ENCODE results near the gene IL17B.
"Not testable (repeated sequence)": the region's sequence is repeated elsewhere in the genome, so short reads cannot be mapped to it uniquely, and the experiment has no call there.

The IL17B gene

DNA sequence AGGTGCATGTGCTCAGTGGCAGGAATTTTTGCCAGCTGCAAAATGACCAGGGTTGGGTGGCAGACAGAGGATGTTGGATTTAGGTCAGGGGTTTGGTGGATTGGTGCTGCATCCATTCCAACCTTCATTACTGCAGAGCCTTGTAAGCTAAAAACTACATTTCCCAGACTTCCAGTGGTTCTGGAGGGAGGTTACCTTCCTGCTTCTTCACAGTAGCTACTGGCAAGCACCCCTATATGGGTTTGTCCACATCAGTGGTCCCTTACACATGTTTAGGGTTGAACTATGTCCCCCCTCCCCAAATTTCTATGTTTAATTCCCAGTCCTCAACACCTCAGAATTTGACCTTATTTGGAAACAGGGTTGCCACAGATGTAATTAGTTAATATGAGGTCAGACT lies 20.7 kb upstream of the IL17B start:
- no peak for DNase-seq

GRCh38 chr5:149398747-149399266 lies 19.7 kb upstream of the IL17B start:
- DNase-seq = not testable (repeated sequence)

DNA sequence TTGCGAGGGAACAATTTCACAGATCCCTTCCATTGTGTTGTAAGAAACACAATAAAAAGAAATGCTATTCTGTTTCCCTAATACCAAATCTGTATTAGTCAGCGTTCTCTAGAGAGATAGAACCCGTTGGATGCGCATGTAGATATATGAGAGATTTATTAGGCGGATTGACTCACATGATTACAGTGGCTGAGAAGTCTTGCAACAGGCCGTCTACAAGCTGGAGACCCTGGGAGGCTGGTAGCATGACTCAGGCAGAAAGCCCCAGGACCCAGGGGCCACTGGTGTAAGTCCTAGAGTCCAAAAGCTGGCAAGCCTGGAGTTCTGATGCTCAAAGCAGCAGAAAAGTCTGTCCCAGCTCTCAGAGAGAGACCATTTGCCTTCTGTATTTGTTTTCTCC lies 18.4 kb upstream of the IL17B start:
- no peak for DNase-seq

DNA sequence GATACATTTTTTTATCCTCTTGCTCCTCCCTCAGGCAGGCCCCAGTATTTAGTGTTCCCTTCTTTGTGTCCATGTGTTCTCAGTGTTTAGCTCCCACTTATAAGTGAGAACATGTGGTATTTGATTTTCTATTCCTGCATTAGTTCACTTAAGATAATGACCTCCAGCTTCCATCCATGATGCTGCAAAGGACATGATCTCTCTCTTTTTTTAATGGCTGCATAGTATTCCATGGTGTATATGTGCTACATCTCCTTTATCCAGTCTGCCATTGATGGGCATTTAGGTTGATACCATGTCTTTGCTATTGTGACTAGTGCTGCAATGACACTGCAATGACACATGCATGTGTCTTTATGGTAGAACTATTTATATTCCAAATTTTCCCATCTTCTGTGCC lies 15.9 kb upstream of the IL17B start:
- DNase-seq = not testable (repeated sequence)

GRCh38 chr5:149392718-149393117 lies 13.6 kb upstream of the IL17B start:
- no peak for DNase-seq

GRCh38 chr5:149391524-149391923 lies 12.4 kb upstream of the IL17B start:
- no peak for DNase-seq

GRCh38 chr5:149391076-149391475 lies 12.0 kb upstream of the IL17B start:
- DNase-seq = not testable (repeated sequence)

DNA sequence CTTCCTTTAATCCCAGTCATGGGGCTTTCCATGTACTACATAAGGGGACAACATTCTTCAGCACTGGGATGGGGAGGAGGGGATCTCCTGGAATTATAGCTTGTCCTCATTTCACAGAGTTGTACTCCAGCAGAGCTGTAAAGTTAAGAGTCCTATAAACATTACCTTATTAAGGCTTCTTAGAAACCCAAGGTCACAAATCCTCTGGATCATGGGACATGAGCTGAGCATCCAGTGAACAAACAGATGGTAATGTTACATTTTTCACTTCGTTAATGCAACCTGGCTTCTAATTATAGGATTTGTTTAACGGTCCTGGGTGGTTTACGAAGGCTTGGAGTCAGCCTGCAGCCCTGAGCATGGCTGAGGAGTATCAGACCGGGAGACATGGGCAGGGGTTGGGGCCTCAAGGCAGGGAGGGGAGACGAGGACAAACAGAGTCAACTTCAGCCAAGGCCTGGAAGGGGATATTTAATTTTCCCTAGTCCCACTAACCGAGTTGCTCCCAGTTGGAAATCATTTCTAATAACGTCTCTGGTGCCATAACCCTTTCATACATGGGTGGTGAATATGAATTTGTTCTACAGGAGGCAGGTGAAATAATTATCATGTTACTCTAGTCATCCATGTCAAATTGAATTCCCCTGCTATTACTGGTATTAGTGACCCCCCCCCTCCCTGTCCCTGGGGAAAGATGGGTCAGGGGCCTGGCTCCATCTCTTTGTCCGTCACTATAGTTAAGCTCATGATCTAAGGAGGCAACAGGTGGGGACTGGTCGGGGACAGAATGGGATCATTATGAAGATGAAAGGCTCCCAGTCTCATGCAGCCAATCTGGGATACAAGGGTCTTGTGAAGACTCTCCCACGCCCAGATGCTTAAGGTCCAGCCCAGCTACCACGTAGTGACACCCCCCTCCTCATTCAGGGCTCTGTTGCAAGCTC lies 10.7 kb upstream of the IL17B start:
- no peak for DNase-seq

DNA sequence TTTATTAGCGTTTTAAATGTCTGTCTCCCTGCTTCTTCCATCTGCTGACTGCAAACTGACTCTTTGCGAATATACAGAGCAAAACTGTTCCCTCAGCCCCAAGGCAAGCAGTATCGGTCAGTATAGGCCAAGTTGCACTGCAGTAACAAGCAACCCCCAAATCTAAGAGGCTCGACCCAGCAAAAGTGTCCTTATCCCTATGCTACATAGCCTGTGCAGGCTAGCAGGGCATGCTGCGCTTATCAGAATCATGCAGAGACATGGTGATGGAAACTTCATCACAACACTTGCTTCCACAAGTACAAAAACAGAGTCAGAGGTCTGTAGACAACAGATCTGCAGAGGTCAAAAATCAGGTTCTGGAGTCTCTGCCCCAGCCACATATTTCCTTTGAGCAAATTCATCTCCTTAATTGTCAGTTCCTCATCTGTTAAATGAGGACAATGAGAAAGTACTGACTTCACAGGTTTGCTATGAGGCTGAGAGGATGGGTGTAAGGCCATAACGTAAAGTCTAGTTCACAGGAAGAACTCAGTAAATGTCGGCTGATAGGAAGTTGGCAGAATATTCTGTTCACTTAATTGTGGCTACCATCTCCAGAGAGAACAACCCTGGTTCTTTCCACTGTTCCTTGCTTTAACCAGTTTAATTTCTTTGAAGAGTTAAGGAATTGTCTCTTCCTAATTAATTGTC lies 9.6 kb upstream of the IL17B start:
- no peak for DNase-seq

- no peak for DNase-seq
These were observed 8.9 kb upstream of the IL17B start for GRCh38 chr5:149387982-149388381.

- no peak for DNase-seq
These were observed 8.1 kb upstream of the IL17B start for GRCh38 chr5:149387081-149387631.

DNA sequence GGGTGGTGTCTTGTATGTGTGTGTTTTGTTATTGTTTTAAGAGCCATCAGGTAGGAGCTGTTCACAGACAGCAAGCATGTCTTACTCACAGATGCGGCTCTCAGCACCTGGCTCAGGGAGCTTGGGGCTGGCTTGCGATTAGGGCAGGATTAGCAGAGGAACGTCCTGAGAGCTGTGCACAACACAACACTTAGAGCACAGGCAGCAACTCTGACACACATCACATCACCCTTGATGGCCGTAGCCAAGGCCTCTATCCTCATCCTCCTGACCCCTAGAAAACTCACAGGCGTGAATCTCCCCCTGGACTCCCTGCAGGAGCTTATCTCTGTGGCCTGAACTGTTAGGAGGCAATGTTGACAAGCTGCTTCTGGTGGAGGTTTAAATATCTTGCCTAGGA lies 7.1 kb upstream of the IL17B start:
- DNase-seq = no peak

GRCh38 chr5:149383399-149383798 lies 4.3 kb upstream of the IL17B start:
- DNase-seq = no peak

DNA sequence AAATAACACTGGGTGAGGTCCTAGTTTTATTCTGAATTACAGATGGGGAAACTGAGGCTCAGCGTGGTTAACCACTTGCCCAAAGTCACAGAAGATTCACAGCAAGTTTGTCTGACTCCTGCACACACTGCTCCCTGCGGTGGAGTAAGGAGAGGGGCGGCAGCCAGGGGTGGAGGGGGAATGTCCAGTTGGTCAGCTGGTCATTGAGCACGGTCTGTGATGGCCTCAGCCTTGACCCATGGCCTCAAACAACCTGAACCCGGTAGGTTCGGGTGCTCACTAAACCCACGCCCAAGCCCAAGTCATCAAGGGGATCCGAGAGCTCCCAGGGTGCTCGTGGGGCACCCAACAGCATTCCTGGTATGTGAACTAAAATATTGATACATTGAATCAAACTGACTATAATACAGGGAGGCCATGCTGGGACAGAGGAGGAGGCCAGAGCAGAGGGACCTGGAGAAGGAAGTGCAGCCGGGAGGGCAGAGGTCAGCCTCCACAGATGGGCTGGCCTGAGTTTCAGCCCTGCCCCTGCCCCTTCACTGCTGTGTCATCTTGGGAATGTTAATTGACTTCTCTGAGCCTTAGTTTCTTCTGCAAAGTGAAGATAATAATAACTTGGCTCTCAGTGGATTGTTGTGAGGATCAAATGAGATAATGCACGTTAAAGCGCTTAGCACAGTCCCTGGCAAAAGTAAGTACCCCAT lies 3.6 kb upstream of the IL17B start:
- no peak for DNase-seq

GRCh38 chr5:149381986-149382338 lies 2.9 kb upstream of the IL17B start:
- DNase-seq = peak; percentile 20

GRCh38 chr5:149381261-149381985 lies 2.3 kb upstream of the IL17B start:
- DNase-seq = no peak

- DNase-seq = no peak
These were observed 1.5 kb upstream of the IL17B start for GRCh38 chr5:149380466-149381121.

DNA sequence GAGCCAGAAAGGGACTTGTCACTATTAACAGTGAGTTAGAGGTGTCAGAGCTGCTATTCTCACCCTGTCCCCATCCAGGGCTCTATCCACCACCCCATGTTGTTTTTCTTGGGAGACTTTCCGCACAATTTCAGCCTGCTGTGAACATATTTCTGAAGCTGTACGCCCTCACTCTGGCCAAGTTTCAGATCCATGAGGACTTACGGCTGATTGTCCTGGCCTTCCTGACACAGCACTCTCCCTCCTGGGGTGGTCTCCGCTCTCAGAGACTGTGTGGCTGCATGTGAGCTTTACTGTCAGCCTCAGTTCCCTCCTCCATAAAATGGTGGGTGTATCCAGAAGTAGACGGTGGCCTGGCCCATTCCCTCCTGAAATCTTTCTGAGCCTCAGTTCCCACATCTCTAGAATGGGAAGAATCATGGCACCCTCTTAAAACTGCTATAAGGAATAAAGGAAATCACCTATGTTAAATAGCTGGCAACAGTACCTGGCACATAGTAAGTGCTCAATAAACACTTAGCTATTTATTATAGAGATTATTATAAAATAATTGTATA lies 804 bp upstream of the IL17B start:
- DNase-seq = no peak

DNA sequence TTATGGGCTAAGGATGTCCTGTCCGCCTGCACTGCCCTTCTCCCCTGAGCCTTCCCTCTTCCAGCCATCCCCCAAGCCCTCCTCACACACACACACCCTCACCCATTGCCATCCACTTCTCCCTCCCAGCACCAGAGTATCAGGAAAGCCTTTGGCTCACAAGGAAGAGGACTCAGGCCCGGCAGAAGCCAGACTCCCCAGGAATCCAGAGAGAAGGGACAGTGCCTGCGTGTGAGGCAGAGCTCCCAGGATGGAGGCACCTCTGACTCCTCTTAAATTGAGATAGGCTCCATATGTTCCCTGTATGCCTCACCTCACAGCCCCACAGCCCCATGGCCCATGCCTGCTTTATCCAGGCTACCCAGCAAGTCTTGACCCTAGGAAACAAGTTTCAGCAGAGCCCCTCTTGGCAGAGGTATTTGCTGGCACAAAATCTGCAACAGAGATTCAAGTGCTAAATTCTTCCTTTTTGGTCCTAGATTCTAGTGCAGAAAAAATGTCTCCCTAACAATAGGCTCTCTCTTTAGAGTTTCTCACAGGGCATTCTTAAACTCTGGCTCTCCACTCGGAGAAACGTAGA lies 761 bp downstream of the IL17B start:
- DNase-seq = no peak

GRCh38 chr5:149376711-149377447 lies 2.2 kb downstream of the IL17B start:
- no peak for DNase-seq
